Ureter (tissue), 1 donor: Measurements from ENCODE around the gene SBF2. TPM values are rescaled to one million over a fixed set of nuclear protein-coding genes. Genes with fewer than 3 reads are reported as not detected.

ENCODE experiments used
- DNase-seq: peaks from one replicate; pipeline ENCODE4 v3.0.0-alpha.2; 2020; ENCODE audit warnings: low spot score
- total RNA-seq: library from RNA; stranded (reverse); gene quantifications from one replicate; pipeline ENCODE4 v1.2.4, GENCODE V29; 2023
- donor health status: DM: yes; HTN: yes; CAD: no.

The SBF2 gene
- total RNA-seq, 1 donor from 2014 or later, result 90.7 TPM

GRCh38 chr11:9903579-9903978 is 390.4 kb downstream of the SBF2 start:
- no peak for DNase-seq

GRCh38 chr11:9901943-9902342 is 392.1 kb downstream of the SBF2 start:
- no peak for DNase-seq

DNA sequence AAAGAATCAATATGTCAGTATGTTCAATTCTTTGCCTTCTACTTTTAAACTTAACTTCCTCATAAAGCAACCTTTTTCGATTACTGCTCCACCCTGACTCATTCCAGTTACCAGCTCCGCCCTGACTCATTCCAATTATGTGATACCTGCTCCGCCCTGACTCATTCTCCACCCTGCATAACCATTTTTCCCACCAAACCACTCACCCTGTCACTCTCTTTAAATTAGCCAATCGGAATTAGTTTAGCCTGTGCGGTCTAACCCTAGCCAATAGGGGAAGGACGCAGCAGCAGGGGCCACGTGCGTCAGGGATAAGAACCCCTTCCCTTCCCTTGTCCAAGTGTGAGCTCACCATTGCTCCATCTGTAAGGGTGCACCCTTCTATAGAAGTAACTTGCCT is 393.8 kb downstream of the SBF2 start:
- peak; percentile 50 for DNase-seq

DNA sequence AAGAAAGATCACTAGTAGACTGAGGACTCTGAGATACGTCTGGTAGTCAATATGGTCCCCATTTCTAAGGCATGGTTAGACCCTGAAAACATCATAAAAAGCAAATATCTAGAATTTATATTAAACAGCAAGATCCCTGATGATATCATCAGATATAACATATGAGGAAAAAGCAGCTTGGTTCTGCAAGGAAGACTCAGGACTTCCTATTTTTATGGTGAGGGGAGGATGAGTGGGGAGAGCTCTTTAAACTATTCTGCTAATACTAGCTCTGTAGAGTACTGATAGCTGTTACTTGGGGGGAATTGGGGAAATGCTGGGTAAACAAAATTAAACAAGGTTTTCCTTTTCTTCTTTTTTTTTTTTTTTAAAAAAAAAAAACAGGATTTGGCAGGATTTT is 394.3 kb downstream of the SBF2 start:
- DNase-seq, result no peak

DNA sequence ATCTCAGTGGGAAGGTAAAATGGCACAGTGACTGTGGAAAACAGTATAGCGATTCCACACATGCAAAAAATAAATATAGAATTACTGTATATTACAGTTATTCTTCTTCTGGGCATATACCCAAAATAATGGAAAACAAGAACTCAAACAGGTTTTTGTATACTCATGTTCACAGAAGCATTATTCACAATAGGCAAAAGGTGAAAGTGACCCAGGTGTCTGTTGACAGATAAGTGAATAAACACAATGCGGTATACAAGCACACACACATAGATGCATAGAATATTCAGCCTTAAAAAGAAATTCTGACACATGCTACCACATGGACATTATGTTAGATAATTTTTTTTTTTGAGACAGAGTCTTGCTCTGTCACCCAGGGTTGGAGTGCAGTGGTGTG is 397.1 kb downstream of the SBF2 start:
- no peak for DNase-seq

- no peak for DNase-seq
These were observed 399.0 kb downstream of the SBF2 start for GRCh38 chr11:9895006-9895405.

DNA sequence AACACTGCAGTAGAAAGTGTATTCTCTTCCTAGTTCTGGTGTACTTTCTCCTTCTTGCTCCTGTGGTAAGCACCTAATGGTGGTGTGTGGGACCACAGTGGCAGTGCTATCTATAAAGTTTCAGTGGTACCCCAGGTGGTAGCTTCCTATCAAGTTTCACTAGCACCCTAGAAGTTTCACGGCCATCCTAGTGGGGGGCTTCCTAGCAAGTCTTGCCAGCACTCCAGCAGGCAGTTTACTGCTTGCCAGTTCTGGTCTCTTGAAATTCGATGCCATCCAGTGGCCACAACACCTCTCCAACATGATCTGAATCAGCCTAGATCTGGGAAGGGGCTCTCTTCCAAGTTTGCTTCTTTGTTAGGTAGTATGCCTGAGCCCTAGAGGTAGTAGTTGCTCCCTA is 400.5 kb downstream of the SBF2 start:
- no peak for DNase-seq

DNA sequence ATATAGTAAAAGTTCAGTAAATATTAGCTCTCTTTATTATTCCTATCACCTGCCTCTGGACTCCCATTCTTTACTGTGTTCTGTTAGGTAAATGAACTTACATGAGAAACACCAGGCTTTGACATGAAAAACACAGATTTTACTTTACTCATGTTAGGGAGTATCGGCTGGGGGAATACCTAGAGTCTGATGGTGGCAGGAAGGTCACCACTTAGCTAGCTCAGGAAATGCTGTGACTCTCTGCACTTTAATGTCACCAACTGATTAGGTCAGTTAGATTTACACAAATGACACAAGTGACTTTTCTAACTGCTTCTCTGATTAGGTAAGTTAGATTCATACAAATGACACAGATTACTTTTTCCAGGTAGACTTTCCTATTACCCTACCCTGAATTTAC is 405.1 kb downstream of the SBF2 start:
- DNase-seq, result no peak

- no peak for DNase-seq
These were observed 406.5 kb downstream of the SBF2 start for GRCh38 chr11:9887472-9887871.

DNA sequence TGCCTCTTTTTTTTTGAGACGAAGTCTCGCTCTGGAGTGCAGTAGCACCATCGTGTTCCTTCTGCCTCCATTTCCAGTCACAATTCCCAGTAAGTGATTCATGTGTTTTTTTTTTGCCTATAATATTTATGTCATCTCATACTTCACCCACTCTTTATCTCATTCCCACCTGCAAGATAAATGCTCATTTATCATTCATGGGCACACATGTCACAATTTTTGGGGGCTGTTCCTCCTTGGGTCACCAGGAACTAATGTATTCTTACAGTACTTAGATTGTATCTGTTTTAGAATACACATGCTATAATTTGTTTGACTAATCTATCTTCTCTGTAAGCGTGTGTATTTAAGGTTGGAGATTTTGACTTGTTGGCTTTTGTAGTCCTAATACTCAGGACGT is 407.4 kb downstream of the SBF2 start:
- no peak for DNase-seq

- no peak for DNase-seq
These were observed 409.4 kb downstream of the SBF2 start for GRCh38 chr11:9884601-9885000.

GRCh38 chr11:9880657-9881056 is 413.4 kb downstream of the SBF2 start:
- no peak for DNase-seq

GRCh38 chr11:9878936-9879335 is 415.1 kb downstream of the SBF2 start:
- no peak for DNase-seq

GRCh38 chr11:9876331-9876730 is 417.7 kb downstream of the SBF2 start:
- no peak for DNase-seq

DNA sequence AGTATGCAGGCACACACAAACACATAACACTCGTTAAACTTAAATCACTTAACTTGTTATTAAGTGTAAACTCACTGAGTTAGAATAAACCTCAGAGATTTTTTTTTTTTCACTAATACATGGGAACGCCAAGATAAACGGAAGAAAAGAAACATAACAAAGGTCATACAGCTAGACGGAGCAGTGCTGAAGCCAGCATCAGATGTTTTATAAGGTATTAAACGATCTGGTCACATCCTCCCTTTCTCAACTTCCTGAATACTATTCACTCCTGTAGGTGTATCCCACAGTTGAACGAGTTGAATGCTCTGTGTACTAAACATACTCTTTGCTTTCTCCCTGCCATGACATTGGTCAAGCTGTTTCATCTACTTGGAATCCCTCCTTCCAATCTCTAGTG is 418.2 kb downstream of the SBF2 start:
- no peak for DNase-seq

DNA sequence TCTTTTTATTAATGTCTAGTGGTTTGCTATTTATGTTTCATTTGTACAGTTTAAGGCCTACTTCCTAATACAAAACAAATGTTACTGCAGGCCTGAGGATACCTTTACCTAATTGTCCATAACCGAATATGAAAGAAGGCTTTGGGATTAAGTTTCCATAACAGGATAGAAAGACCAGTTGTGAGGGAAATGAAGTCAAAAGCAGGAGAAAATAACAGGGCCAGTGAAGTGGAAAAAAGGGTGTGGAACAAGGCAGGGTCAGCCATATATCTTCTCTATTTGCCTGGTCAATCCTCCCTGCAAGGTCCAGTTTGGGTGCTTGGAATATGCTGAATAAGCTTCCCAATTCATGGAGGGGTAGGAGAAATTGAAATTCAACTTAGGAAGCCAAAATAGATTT is 418.6 kb downstream of the SBF2 start:
- no peak for DNase-seq

- DNase-seq, result no peak
These were observed 419.6 kb downstream of the SBF2 start for GRCh38 chr11:9874466-9874865.

- no peak for DNase-seq
These were observed 425.4 kb downstream of the SBF2 start for GRCh38 chr11:9868641-9869040.

DNA sequence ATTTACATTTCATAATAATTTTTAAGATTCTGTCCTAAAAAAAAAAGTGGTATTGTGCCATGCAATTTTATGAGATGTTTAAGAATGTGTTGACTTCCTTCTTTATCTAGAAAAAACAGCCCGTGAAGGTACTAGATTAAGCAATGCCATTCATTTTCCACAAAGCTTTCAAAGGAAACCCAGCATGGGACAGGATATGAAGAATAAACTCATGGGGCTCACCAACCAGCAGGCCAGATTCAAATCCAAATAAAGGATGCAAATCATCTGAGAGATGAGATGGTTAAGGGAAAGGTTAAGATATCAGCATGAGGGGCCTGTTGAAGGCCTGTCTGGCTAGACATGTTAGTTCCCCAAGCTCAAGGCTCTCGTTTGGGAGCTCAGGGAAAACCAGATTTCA is 431.0 kb downstream of the SBF2 start:
- no peak for DNase-seq

DNA sequence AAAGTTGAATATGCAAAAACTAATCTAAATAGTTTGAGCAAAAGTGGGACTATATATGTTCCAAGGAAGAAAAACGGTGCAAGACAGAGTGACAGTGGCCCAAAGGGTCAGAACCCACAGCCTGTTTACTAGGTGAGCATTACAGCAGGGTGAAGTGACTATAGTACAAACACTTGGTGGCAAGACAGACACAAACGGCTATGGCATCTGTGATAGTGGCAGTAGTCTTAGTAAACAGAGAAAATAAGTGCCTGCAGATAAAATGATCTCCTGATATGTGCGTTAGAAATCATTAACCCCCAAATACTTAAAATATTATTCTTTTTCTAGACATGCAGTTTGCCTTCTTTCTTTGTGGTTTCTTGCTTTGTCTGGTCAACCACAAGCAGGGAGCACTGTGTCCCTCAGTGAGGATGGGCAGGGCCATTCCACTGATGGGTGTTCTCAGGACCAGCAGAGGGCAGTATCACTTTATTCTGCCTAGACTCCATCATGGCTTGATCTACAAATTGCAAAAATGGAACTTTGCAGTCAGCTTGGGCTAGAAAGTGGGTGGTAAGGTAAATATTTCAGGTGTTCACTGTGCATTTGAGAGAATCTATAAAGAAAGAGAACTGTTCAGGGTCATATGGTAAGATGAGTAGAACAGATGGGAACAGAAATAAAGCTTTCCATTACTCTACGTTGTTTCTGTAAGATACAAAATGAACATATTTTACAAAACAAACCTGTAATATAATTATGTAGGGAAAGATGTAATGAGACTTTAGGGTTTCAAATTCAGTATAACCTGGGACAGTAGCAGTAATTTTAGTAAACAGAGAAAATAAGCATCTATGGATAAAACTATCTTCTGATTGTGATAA is 431.9 kb downstream of the SBF2 start:
- DNase-seq, result peak; percentile 49

DNA sequence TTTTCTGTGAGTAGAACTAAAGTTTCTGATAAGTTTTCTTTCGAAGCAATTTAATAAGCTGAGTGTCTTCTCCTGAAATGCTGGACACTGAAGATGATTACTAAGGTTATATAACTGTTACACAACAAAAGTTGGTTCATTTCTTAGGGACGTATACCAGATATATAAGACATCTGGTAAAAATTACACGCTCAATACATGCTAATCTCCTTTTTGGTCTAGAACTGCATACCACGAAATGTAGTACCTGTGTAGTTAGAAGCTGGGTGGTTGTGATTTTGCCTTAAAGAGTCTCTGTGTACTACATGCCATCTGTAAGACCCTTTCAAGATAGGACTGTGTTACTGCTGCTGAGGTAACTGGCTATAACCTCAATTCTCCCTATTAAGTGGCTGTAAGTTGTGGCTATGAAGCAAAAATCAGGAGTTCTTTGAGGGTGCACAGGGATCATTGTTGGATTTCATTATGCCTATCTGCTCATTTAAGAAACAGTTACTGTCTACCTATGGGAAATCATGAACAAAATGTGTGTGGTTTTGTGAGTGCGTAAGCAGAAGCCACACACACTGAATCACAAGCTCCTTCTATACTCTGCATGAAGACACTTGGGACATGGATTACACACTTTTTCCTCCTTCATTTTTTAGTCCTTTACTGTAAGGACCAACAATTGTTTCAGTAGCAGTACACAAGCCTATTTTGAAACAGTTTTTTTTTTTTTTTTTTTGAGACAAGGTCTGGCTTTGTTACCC is 434.3 kb downstream of the SBF2 start:
- no peak for DNase-seq

DNA sequence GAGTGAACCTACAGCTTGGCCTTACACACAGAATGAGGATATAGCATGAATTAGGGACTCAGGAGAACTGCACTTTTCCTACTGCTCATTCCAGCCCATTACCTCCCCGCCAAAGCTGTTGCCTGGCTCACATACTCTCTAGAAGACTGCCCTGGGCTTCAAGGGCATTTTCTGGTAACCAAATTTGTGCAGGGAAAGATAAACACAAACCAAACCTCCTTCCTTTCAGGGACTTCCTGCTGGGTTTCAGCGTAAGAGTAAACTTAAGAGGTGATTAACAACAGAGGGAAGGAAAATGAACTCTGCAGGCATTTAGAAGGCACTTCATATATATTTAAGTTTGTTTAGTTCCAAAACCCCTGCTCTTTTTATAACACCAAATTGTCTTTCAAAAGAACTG is 435.2 kb downstream of the SBF2 start:
- no peak for DNase-seq

DNA sequence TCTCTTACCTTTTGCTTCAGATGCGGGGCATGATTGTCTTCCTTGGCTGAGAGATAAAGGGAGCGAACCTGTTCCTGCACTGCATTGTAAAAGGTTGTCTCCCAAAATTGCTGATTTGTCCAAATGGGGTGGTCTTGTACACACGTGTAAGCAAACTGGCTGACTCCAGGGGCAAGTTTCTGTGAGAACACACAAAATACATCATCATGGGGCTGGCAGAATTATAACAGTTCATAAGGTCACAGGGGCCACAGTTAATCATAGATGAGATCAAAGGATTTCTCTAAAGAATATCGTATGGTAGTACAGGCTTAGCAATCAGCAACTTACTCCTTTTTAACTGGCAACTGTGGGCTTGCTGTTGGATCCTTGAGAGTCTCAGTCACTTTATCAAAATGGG is 435.8 kb downstream of the SBF2 start:
- no peak for DNase-seq
